Measurements from ENCODE around the gene AVP. TPM values are rescaled to one million over a fixed set of nuclear protein-coding genes. Genes with fewer than 3 reads are reported as not detected.

The AVP gene
- total and polyA plus RNA-seq, 2 of the 13 experiments (the other 11 are each of a cell fraction or from before 2014, with no cell fraction given) = 0.12 TPM; not detected in 1

- BruUV-seq (replicated peaks) = no TSS peak
- H3K27me3 ChIP-seq (ENCODE audit: control insufficient read depth in 1 of 2, insufficient read depth in 2 of 2, low read length in 2 of 2) = peaks cover 4 to 12% of the 10 kb centered on the region in 2 experiments; a peak in 2 of 5 replicates
- no peaks in the 10 kb centered on the region for H3K9me3 ChIP-seq (ENCODE audit: low read length)
- H2AFZ ChIP-seq (ENCODE audit: low read length) = no peak within 1 kb of the TSS
- ChIA-PET CTCF (ENCODE audit: low intra/inter-chr PET ratio, low total read pairs) (no interaction called here), POLR2A (no interaction called here)
- H3K27ac ChIP-seq (ENCODE audit: extremely low read length, insufficient read depth, low read length) = no peak within 1 kb of the TSS
- no peak within 1 kb of the TSS for H3K9ac ChIP-seq (ENCODE audit: insufficient read depth, low read depth, low read length)
- no peak for FAIRE-seq
- H3K4me1 ChIP-seq (ENCODE audit: insufficient read depth, low read length) = peaks cover 71% of the 10 kb centered on the region
- in situ Hi-C loops (cut with HindIII; ENCODE audit: extremely low pct_ligation_motif_present, low pct_unique_long_range_greater_than_20kb) = no loop called here
- ATAC-seq = no peak; the same call in 2 of the 3 replicates
- intact Hi-C loops (cut with micrococcal nuclease; ENCODE audit: unreplicated experiment) = no loop called here
- no peaks in the 10 kb centered on the region for H3K79me2 ChIP-seq (ENCODE audit: insufficient read depth, low read length)
- H4K20me1 ChIP-seq (ENCODE audit: insufficient read depth, low read length) = no peaks in the 10 kb centered on the region
- no peaks in the 10 kb centered on the region for H3K36me3 ChIP-seq (replicated peaks in 1 of 2; ENCODE audit: control insufficient read depth in 1 of 2, insufficient read depth in 2 of 2, low read length in 2 of 2)
- DNase-seq (ENCODE audit: low spot score) = no peak
- H3K4me3 ChIP-seq (replicated peaks in 1 of 3; ENCODE audit: insufficient read depth in 1 of 3, low read depth in 2 of 3, low read length in 3 of 3) = peak within 1 kb of the TSS in 1 of 3 experiments; percentile 32; a peak in 1 of 6 replicates
- H3K4me2 ChIP-seq (ENCODE audit: low read depth, low read length) = no peak within 1 kb of the TSS
- WGBS (ENCODE audit: low lambda C conversion rate) = 89% methylated on average over 95 of the region's 95 CpGs
- TF ChIP-seq, protein P1, sequence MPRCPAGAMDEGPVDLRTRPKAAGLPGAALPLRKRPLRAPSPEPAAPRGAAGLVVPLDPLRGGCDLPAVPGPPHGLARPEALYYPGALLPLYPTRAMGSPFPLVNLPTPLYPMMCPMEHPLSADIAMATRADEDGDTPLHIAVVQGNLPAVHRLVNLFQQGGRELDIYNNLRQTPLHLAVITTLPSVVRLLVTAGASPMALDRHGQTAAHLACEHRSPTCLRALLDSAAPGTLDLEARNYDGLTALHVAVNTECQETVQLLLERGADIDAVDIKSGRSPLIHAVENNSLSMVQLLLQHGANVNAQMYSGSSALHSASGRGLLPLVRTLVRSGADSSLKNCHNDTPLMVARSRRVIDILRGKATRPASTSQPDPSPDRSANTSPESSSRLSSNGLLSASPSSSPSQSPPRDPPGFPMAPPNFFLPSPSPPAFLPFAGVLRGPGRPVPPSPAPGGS (CRISPR knock-in tag; IDR thresholded peaks at IDR 0.05) = no peak
- TF ChIP-seq ZNF160 (CRISPR knock-in tag; IDR thresholded peaks at IDR 0.05) (no peak), EEA1 (CRISPR knock-in tag; IDR thresholded peaks at IDR 0.05; ENCODE audit: borderline replicate concordance) (0 out of 2 replicates have a peak, but pooled peaks have one; percentile 30), MED1 (CRISPR knock-in tag; IDR thresholded peaks at IDR 0.05) (no peak), ZNF282 (IDR thresholded peaks at IDR 0.05; ENCODE audit: partially characterized antibody) (no peak), ATF4 (CRISPR knock-in tag; IDR thresholded peaks at IDR 0.05) (no peak), ZNF547 (CRISPR knock-in tag; IDR thresholded peaks at IDR 0.05) (no peak), ZNF33B (CRISPR knock-in tag; IDR thresholded peaks at IDR 0.05) (no peak), PAF1 (CRISPR knock-in tag; IDR thresholded peaks at IDR 0.05) (no peak), STAT5B (CRISPR knock-in tag; IDR thresholded peaks at IDR 0.05) (no peak), PLRG1 (conservative IDR thresholded peaks at IDR 0.05) (no peak), RBM22 (optimal IDR thresholded peaks at IDR 0.05; ENCODE audit: low read length) (no peak), NR2F6 (IDR thresholded peaks at IDR 0.05) (no peak), NR2F6 (CRISPR knock-in tag; IDR thresholded peaks at IDR 0.05) (peak; percentile 2; the same call in 1 of the 2 replicates), FOXK1 (CRISPR knock-in tag; IDR thresholded peaks at IDR 0.05; ENCODE audit: borderline replicate concordance, low read depth) (peak; percentile 8; the same call in 1 of the 2 replicates), MTA1 (CRISPR knock-in tag; IDR thresholded peaks at IDR 0.05; ENCODE audit: borderline replicate concordance) (0 out of 2 replicates have a peak, but pooled peaks have one; percentile 11), CHD4 (IDR thresholded peaks at IDR 0.05; ENCODE audit: borderline replicate concordance, low read length) (no peak), IRF2 (CRISPR knock-in tag; IDR thresholded peaks at IDR 0.05) (no peak), KDM6A (CRISPR knock-in tag; IDR thresholded peaks at IDR 0.05; ENCODE audit: low read depth) (no peak), NFE2L1 (CRISPR knock-in tag; IDR thresholded peaks at IDR 0.05; ENCODE audit: borderline replicate concordance) (no peak)
- TF ChIP-seq, protein P2, sequence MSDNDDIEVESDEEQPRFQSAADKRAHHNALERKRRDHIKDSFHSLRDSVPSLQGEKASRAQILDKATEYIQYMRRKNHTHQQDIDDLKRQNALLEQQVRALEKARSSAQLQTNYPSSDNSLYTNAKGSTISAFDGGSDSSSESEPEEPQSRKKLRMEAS (IDR thresholded peaks at IDR 0.05) = no peak
- TF ChIP-seq, protein P3, sequence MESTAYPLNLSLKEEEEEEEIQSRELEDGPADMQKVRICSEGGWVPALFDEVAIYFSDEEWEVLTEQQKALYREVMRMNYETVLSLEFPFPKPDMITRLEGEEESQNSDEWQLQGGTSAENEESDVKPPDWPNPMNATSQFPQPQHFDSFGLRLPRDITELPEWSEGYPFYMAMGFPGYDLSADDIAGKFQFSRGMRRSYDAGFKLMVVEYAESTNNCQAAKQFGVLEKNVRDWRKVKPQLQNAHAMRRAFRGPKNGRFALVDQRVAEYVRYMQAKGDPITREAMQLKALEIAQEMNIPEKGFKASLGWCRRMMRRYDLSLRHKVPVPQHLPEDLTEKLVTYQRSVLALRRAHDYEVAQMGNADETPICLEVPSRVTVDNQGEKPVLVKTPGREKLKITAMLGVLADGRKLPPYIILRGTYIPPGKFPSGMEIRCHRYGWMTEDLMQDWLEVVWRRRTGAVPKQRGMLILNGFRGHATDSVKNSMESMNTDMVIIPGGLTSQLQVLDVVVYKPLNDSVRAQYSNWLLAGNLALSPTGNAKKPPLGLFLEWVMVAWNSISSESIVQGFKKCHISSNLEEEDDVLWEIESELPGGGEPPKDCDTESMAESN (CRISPR knock-in tag; conservative IDR thresholded peaks at IDR 0.05) = no peak
These were observed 12.7 kb downstream of the AVP start, which contains the start of gene OXT for GRCh38 chr20:3071610-3072529. Gene OXT (plus strand): TSS chr20:3071620. CDS start chr20:3071656, 36 bp downstream.

Measured in HepG2 (cell line).